ENCODE results near the gene CRTC1. TPM values are rescaled to one million over a fixed set of nuclear protein-coding genes. Genes with fewer than 3 reads are reported as not detected.

CRTC1 gene
- total and polyA plus RNA-seq, 2 of the 13 experiments (the other 11 are each of a cell fraction or from before 2014, with no cell fraction given) = 2.0 to 2.7 TPM

- TF ChIP-seq ZNF773 (CRISPR knock-in tag; IDR thresholded peaks at IDR 0.05; ENCODE audit: borderline replicate concordance) = no peak
- TF ChIP-seq PLRG1 (conservative IDR thresholded peaks at IDR 0.05) = no peak
- TF ChIP-seq TOE1 (CRISPR knock-in tag; IDR thresholded peaks at IDR 0.05) = no peak
- TF ChIP-seq ZNF282 (IDR thresholded peaks at IDR 0.05; ENCODE audit: partially characterized antibody) = no peak
- TF ChIP-seq ZNF691 (CRISPR knock-in tag; IDR thresholded peaks at IDR 0.05; ENCODE audit: borderline replicate concordance, low read depth) = no peak
- TF ChIP-seq SP1 (IDR thresholded peaks at IDR 0.05) = no peak
- 0 out of 2 replicates have a peak, but pooled peaks have one; percentile 27 for TF ChIP-seq SP1 (CRISPR knock-in tag; IDR thresholded peaks at IDR 0.05)
- no peak for TF ChIP-seq ZNF530 (CRISPR knock-in tag; IDR thresholded peaks at IDR 0.05; ENCODE audit: low read depth)
- TF ChIP-seq ZNF552 (CRISPR knock-in tag; IDR thresholded peaks at IDR 0.05; ENCODE audit: borderline replicate concordance) = no peak
- TF ChIP-seq TERF1 (CRISPR knock-in tag; IDR thresholded peaks at IDR 0.05) = no peak
- TF ChIP-seq ZNF800 (CRISPR knock-in tag; IDR thresholded peaks at IDR 0.05) = no peak
- TF ChIP-seq LRRFIP1 (CRISPR knock-in tag; conservative IDR thresholded peaks at IDR 0.05) = no peak
- TF ChIP-seq, protein P1, sequence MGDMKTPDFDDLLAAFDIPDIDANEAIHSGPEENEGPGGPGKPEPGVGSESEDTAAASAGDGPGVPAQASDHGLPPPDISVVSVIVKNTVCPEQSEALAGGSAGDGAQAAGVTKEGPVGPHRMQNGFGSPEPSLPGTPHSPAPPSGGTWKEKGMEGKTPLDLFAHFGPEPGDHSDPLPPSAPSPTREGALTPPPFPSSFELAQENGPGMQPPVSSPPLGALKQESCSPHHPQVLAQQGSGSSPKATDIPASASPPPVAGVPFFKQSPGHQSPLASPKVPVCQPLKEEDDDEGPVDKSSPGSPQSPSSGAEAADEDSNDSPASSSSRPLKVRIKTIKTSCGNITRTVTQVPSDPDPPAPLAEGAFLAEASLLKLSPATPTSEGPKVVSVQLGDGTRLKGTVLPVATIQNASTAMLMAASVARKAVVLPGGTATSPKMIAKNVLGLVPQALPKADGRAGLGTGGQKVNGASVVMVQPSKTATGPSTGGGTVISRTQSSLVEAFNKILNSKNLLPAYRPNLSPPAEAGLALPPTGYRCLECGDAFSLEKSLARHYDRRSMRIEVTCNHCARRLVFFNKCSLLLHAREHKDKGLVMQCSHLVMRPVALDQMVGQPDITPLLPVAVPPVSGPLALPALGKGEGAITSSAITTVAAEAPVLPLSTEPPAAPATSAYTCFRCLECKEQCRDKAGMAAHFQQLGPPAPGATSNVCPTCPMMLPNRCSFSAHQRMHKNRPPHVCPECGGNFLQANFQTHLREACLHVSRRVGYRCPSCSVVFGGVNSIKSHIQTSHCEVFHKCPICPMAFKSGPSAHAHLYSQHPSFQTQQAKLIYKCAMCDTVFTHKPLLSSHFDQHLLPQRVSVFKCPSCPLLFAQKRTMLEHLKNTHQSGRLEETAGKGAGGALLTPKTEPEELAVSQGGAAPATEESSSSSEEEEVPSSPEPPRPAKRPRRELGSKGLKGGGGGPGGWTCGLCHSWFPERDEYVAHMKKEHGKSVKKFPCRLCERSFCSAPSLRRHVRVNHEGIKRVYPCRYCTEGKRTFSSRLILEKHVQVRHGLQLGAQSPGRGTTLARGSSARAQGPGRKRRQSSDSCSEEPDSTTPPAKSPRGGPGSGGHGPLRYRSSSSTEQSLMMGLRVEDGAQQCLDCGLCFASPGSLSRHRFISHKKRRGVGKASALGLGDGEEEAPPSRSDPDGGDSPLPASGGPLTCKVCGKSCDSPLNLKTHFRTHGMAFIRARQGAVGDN (CRISPR knock-in tag; IDR thresholded peaks at IDR 0.05) = peak; percentile 25; the same call in 1 of the 2 replicates
- no peak for TF ChIP-seq ZNF672 (CRISPR knock-in tag; IDR thresholded peaks at IDR 0.05)
- peak; percentile 48 for TF ChIP-seq SMC3 (IDR thresholded peaks at IDR 0.05; ENCODE audit: low read length)
- TF ChIP-seq, protein P2, sequence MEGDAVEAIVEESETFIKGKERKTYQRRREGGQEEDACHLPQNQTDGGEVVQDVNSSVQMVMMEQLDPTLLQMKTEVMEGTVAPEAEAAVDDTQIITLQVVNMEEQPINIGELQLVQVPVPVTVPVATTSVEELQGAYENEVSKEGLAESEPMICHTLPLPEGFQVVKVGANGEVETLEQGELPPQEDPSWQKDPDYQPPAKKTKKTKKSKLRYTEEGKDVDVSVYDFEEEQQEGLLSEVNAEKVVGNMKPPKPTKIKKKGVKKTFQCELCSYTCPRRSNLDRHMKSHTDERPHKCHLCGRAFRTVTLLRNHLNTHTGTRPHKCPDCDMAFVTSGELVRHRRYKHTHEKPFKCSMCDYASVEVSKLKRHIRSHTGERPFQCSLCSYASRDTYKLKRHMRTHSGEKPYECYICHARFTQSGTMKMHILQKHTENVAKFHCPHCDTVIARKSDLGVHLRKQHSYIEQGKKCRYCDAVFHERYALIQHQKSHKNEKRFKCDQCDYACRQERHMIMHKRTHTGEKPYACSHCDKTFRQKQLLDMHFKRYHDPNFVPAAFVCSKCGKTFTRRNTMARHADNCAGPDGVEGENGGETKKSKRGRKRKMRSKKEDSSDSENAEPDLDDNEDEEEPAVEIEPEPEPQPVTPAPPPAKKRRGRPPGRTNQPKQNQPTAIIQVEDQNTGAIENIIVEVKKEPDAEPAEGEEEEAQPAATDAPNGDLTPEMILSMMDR (CRISPR knock-in tag; IDR thresholded peaks at IDR 0.05) = peak; percentile 89
Observed at GRCh38 chr19:18771328-18772242, 88.1 kb downstream of the CRTC1 start (continued).

Data from HepG2 (cell line).